Heart left ventricle (tissue), 16 donors: ENCODE results near the gene MRS2. TPM values are rescaled to one million over a fixed set of nuclear protein-coding genes. Genes with fewer than 3 reads are reported as not detected.
"Not testable (repeated sequence)": the region's sequence is repeated elsewhere in the genome, so short reads cannot be mapped to it uniquely, and the experiment has no call there.

Experiments
- ATAC-seq, 4 donors: fragments of 200-7000 bp; cut with Tn5 transposase; one replicate each; pipeline ENCODE4 v1.9.1; 2020 to 2022; ENCODE audit warnings: moderate library complexity in 4 of 4, mild to moderate bottlenecking in 3 of 4, moderate number of reproducible peaks in 1 of 4
- DNase-seq, 5 donors: peaks; one replicate each; pipeline ENCODE4 v3.0.0-alpha.2; 2020
- H3K27ac ChIP-seq, 12 donors: fragments of 200-600 bp; sonication (generic) in 4 of 12; one replicate each; pipeline versions ENCODE4 v1.5.0 to v1.8.0; 2016 to 2022; ENCODE audit warnings: mild to moderate bottlenecking in 2 of 12
- H3K27me3 ChIP-seq, 9 donors: fragments of 200-600 bp; sonication (generic) in 2 of 9; one replicate each; pipeline versions ENCODE4 v1.5.1 to v1.8.0; 2016 to 2022; ENCODE audit warnings: mild to moderate bottlenecking in 3 of 9
- H3K36me3 ChIP-seq, 9 donors: fragments of 200-600 bp; sonication (generic) in 2 of 9; one replicate each; pipeline versions ENCODE4 v1.5.0 to v1.8.0; 2018 to 2022; ENCODE audit warnings: mild to moderate bottlenecking in 2 of 9
- H3K4me1 ChIP-seq, 12 donors: fragments of 200-600 bp; sonication (generic) in 4 of 12; one replicate each; pipeline versions ENCODE4 v1.5.0 to v1.8.0; 2016 to 2022; ENCODE audit warnings: mild to moderate bottlenecking in 3 of 12
- H3K4me3 ChIP-seq, 12 donors: fragments of 200-600 bp; sonication (generic) in 4 of 12; one replicate each; pipeline versions ENCODE4 v1.5.0 to v1.8.0; 2017 to 2022; ENCODE audit warnings: mild to moderate bottlenecking in 9 of 12, moderate library complexity in 4 of 12
- H3K9me3 ChIP-seq, 12 donors: fragments of 200-600 bp; sonication (generic) in 4 of 12; one replicate each; pipeline versions ENCODE4 v1.5.0 to v1.8.0; 2016 to 2022; ENCODE audit warnings: mild to moderate bottlenecking in 1 of 12
- CTCF ChIP-seq, 12 donors: fragments of 200-600 bp; sonication (generic) in 4 of 12; IDR thresholded peaks; one replicate each; pipeline versions ENCODE4 v1.5.0 to v1.8.0; 2018 to 2022; ENCODE audit warnings: antibody characterized with exemption in 12 of 12, mild to moderate bottlenecking in 5 of 12
- POLR2A ChIP-seq, 2 donors: fragments of 450-650 bp; IDR thresholded peaks; one replicate each; pipeline ENCODE4 v1.6.1; 2017; ENCODE audit warnings: antibody characterized with exemption in 2 of 2, mild to moderate bottlenecking in 2 of 2, moderate library complexity in 2 of 2
- whole genome bisulfite sequencing, 4 donors: extraction: QIAGEN DNeasy Blood & Tissue Kit in 2 of 4; methylation state at CpG; one replicate each; pipeline versions ENCODE4 v1.1.5 to v1.1.7; 2013 to 2018; 5-methylcytosine and 5-hydroxymethylcytosine counted together
- intact Hi-C, 10 donors: fragments of 100-400 bp; cut with DNase I; formaldehyde crosslinking; loops; one replicate each; pipeline versions ENCODE4 v1.11.1 to v1.14.2; 2022
- polyA plus RNA-seq, 2 donors: library from polyadenylated mRNA; stranded (reverse); fragments of 200-250 nt; gene quantifications; one replicate each; pipeline ENCODE4 v1.2.3, GENCODE V29; 2013
- total RNA-seq, 9 donors: library from RNA; depleted of rRNA in 2 of 9; stranded (reverse); fragments of >200 nt in 2 of 9; fragmentation: NEBNext Ultra II Directional in 3 of 9; extraction: Animal tissue kit (Norgen Biotek cat#: 25700) in 3 of 9; gene quantifications; one replicate each; pipeline versions ENCODE4 v1.1.0 to v1.2.4, GENCODE V29; 2016 to 2023
- donor health status: ischemic (EF 13 %, LVEDD 7.1; RV severe dilation, severe dysfunction).
- donor health status: healthy with polysubstance abuse.
- donor health status: DM: no; HTN: yes; CAD: no.
- donor health status: DM: no; HTN: no; CAD: no.
- donor health status: ischemic (EF 25% LVEDD 6.9; RV normal size, moderate dysfunction).
- donor health status: ischemic (EF 25% LVEDD 5.7; RV mildly dilated, moderate dysfunction).
- donor health status: healthy.
- donor health status: DM: yes; HTN: yes; CAD: no.
- donor health status: ischemic (EF 35%, LVEDD 5.7; RV mildly dilated, moderate dysfunction).
- donor health status: nonischemic (EF 11% LVEDD 7.7; RV severe dilation, severe dysfunction).
- donor health status: DM: yes; HTN: yes; CAD: no.
- donor health status: PGD.
- donor health status: ischemic (EF 29% LVEDD 5.4; RV normal size, mild dysfunction).
- donor health status: nonischemic (EF 23%, LVEDD 6.1; RV moderate dilation, normal function).

MRS2 gene
- total and polyA plus RNA-seq, 11 donors = 24.4 to 61.3 (median 40.2) TPM

DNA sequence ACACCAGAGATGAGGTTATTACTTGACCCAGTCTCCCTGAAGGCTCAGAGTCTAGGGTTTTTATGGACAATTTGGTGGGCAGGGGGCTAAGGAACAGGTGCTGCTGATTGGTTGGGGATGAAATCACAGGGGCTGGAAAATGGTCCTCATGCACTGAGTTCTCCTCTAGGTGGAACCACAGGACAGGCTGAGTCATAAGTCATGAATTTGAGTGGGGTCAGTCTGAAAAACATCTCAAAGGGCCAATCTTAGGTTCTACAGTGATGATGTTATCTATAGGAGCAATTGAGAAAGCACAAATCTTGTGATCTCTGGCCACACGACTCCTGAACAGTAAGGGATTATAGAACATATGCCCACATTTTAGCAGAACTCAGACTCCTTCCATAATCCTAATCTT, 5.9 kb upstream of the MRS2 start:
- intact Hi-C loops = no loop called here

GRCh38 chr6:24397631-24398030, 5.1 kb upstream of the MRS2 start:
- ATAC-seq = no peak
- H3K36me3 ChIP-seq = no peaks in the 10 kb centered on the region
- intact Hi-C loops = no loop called here
- peaks cover 0 to 4% (median 0%) of the 10 kb centered on the region in 12 donors for H3K9me3 ChIP-seq
- H3K27me3 ChIP-seq = peaks cover 0 to 33% (median 8%) of the 10 kb centered on the region in 9 donors
- peaks cover 0 to 7% (median 2%) of the 10 kb centered on the region in 12 donors for H3K4me1 ChIP-seq
- no peak overlapping the region for H3K4me3 ChIP-seq
- H3K27ac ChIP-seq = no peak overlapping the region
- DNase-seq = no peak
- 48 to 77% (median 68%) methylated on average over 1 of the region's 1 CpG for WGBS, 4 donors
- TF ChIP-seq CTCF (IDR thresholded peaks at IDR 0.05) = no peak

More for the DNA sequence above, 5.9 kb upstream of the MRS2 start:
- no peak overlapping the region for H3K4me3 ChIP-seq
- peaks cover 0 to 4% (median 0%) of the 10 kb centered on the region in 12 donors for H3K9me3 ChIP-seq
- H3K27me3 ChIP-seq = peaks cover 0 to 33% (median 8%) of the 10 kb centered on the region in 9 donors
- TF ChIP-seq CTCF (IDR thresholded peaks at IDR 0.05) (no peak), POLR2A (IDR thresholded peaks at IDR 0.05) (no peak)
- H3K36me3 ChIP-seq = no peaks in the 10 kb centered on the region
- 80 to 100% (median 87%) methylated on average over 1 of the region's 1 CpG for WGBS, 4 donors
- no peak for ATAC-seq
- no peak overlapping the region for H3K27ac ChIP-seq
- H3K4me1 ChIP-seq = no peaks in the 10 kb centered on the region
- no peak for DNase-seq

GRCh38 chr6:24400045-24401039, 2.4 kb upstream of the MRS2 start:
- Histone ChIP-seq H3K27me3 (peaks cover 0 to 33% (median 8%) of the 10 kb centered on the region in 9 donors), H3K4me1 (peaks cover 0 to 23% (median 13%) of the 10 kb centered on the region in 12 donors)
- H3K9me3 ChIP-seq, H3K27ac ChIP-seq, H3K4me3 ChIP-seq, DNase-seq, ATAC-seq, intact Hi-C loops, H3K36me3 ChIP-seq: not testable (repeated sequence)
- WGBS, 4 donors = 20 to 30% (median 24%) methylated on average over 17 of the region's 17 CpGs

DNA sequence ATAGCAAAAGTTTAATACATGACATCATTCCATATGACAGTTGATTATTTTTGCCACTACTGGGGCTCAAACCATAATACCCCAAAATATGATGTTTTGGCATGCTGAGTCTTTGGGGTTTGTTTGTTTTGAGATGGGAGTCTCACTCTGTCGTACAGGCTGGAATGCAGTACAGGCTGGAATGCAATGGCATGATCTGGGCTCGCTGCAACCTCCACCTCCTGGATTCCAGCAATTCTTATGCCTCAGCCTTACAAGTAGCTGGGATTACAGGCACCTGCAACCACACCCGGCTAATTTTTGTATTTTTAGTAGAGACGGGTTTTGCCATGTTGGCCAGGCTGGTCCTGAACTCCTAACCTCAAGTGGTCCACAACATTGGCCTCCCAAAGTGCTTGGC, 1.3 kb upstream of the MRS2 start:
- 50 to 68% (median 56%) methylated on average over 4 of the region's 4 CpGs for WGBS, 4 donors
- Histone ChIP-seq H3K36me3 (peaks cover 0 to 20% (median 15%) of the 10 kb centered on the region in 9 donors), H3K27me3 (peaks cover 0 to 28% (median 8%) of the 10 kb centered on the region in 9 donors), H3K4me1 (peaks cover 0 to 23% (median 13%) of the 10 kb centered on the region in 12 donors), H3K9me3 (peaks cover 0 to 4% (median 0%) of the 10 kb centered on the region in 12 donors), H3K4me3 (no peak overlapping the region), H3K27ac (no peak overlapping the region)
- DNase-seq (no peak), ATAC-seq (no peak)
- no peak for TF ChIP-seq POLR2A (IDR thresholded peaks at IDR 0.05)
- TF ChIP-seq CTCF (IDR thresholded peaks at IDR 0.05) = no peak
- intact Hi-C loops = no loop called here
